ENCODE measurements around the gene BTNL2. TPM values are rescaled to one million over a fixed set of nuclear protein-coding genes. Genes with fewer than 3 reads are reported as not detected.

BTNL2 gene
- total RNA-seq, 1 donor from 2014 or later, result not detected

GRCh38 chr6:32447932-32448331, 41.0 kb upstream of the BTNL2 start:
- H3K4me3 ChIP-seq (ENCODE audit: insufficient read depth, low read depth, low read length), result no peak overlapping the region
- no peaks in the 10 kb centered on the region for H4K20me1 ChIP-seq (ENCODE audit: insufficient read depth, low read length)
- H3K9me3 ChIP-seq (ENCODE audit: insufficient read depth, low read depth, low read length), result no peaks in the 10 kb centered on the region
- H3K9ac ChIP-seq (ENCODE audit: low read length), result no peak overlapping the region
- H3K4me1 Mint-ChIP-seq (ENCODE audit: low read depth, unreplicated experiment), result no peaks in the 10 kb centered on the region
- no peaks in the 10 kb centered on the region for H3K36me3 Mint-ChIP-seq (ENCODE audit: low read depth, unreplicated experiment)
- no peak overlapping the region for H3K4me3 Mint-ChIP-seq (ENCODE audit: unreplicated experiment)
- FAIRE-seq, result no peak
- peaks cover 8% of the 10 kb centered on the region for H3K9me3 Mint-ChIP-seq (ENCODE audit: unreplicated experiment)
- H2AFZ ChIP-seq (ENCODE audit: low read depth, low read length), result no peak overlapping the region
- H3K27me3 Mint-ChIP-seq (ENCODE audit: low read depth, unreplicated experiment), result peaks cover 14% of the 10 kb centered on the region
- H3K79me2 ChIP-seq (ENCODE audit: insufficient read depth, low read length), result no peaks in the 10 kb centered on the region
- H3K4me1 ChIP-seq (ENCODE audit: insufficient read depth, low read length), result no peaks in the 10 kb centered on the region
- no peak overlapping the region for H3K27ac Mint-ChIP-seq (ENCODE audit: unreplicated experiment)
- H3K36me3 ChIP-seq (ENCODE audit: insufficient read depth, low read length), result no peaks in the 10 kb centered on the region
- H3K27ac ChIP-seq (ENCODE audit: low read depth, low read length), result no peak overlapping the region
- DNase-seq (ENCODE audit: low read depth), result no peak
- H3K4me2 ChIP-seq (ENCODE audit: low read length), result no peak overlapping the region
- TF ChIP-seq EZH2 (IDR thresholded peaks at IDR 0.05; ENCODE audit: insufficient read depth, low read length) (no peak), CTCF (IDR thresholded peaks at IDR 0.05; ENCODE audit: insufficient read depth, low read depth, low read length) (no peak)
- H3K27me3 ChIP-seq (ENCODE audit: insufficient read depth, low read length), result no peaks in the 10 kb centered on the region

- no peak overlapping the region for H3K4me2 ChIP-seq (ENCODE audit: low read length)
- FAIRE-seq, result no peak
Observed at GRCh38 chr6:32445321-32445854, 38.4 kb upstream of the BTNL2 start.

More at GRCh38 chr6:32445321-32445854, 38.4 kb upstream of the BTNL2 start:
- H3K4me3 Mint-ChIP-seq (ENCODE audit: unreplicated experiment), result no peak overlapping the region
- H3K27me3 Mint-ChIP-seq (ENCODE audit: low read depth, unreplicated experiment), result peaks cover 20% of the 10 kb centered on the region
- Histone ChIP-seq H3K9me3 (ENCODE audit: insufficient read depth, low read depth, low read length) (no peaks in the 10 kb centered on the region), H3K36me3 (ENCODE audit: insufficient read depth, low read length) (no peaks in the 10 kb centered on the region), H3K27ac (ENCODE audit: low read depth, low read length) (no peak overlapping the region), H3K4me3 (ENCODE audit: insufficient read depth, low read depth, low read length) (no peak overlapping the region), H3K4me1 (ENCODE audit: insufficient read depth, low read length) (no peaks in the 10 kb centered on the region), H2AFZ (ENCODE audit: low read depth, low read length) (no peak overlapping the region), H3K9ac (ENCODE audit: low read length) (no peak overlapping the region), H3K79me2 (ENCODE audit: insufficient read depth, low read length) (no peaks in the 10 kb centered on the region), H3K27me3 (ENCODE audit: insufficient read depth, low read length) (no peaks in the 10 kb centered on the region), H4K20me1 (ENCODE audit: insufficient read depth, low read length) (no peaks in the 10 kb centered on the region)
- TF ChIP-seq EZH2 (IDR thresholded peaks at IDR 0.05; ENCODE audit: insufficient read depth, low read length) (no peak), CTCF (IDR thresholded peaks at IDR 0.05; ENCODE audit: insufficient read depth, low read depth, low read length) (no peak)
- H3K4me1 Mint-ChIP-seq (ENCODE audit: low read depth, unreplicated experiment), result no peaks in the 10 kb centered on the region
- no peak overlapping the region for H3K27ac Mint-ChIP-seq (ENCODE audit: unreplicated experiment)
- peaks cover 4% of the 10 kb centered on the region for H3K9me3 Mint-ChIP-seq (ENCODE audit: unreplicated experiment)
- DNase-seq (ENCODE audit: low read depth), result no peak
- no peaks in the 10 kb centered on the region for H3K36me3 Mint-ChIP-seq (ENCODE audit: low read depth, unreplicated experiment)
